Naive thymus-derived CD8-positive, alpha-beta T cell (primary cell): ENCODE measurements around the gene ITPR3. TPM values are rescaled to one million over a fixed set of nuclear protein-coding genes. Genes with fewer than 3 reads are reported as not detected.
"Not testable (repeated sequence)": the region's sequence is repeated elsewhere in the genome, so short reads cannot be mapped to it uniquely, and the experiment has no call there.

Source experiments
- ATAC-seq, 2 donors: fragments of 150-1000 bp; cut with Tn5 transposase in 1 of 2; sonication (Bioruptor Pico), chemical (Tn5 transposase) in 1 of 2; 1 replicate in 1 of 2; 2 replicates in 1 of 2; pipeline ENCODE4 v1.10.0; 2021; ENCODE audit warnings: mild to moderate bottlenecking in 2 of 2, moderate library complexity in 2 of 2
- POLR2A ChIA-PET: fragments of 350-600 bp; sonication (Branson Sonifier 250); formaldehyde crosslinking; loops from one replicate; lab custom pipeline; 2021; ENCODE audit warnings: antibody characterized with exemption; lab: Charles Lee
- DNase-seq, 10 donors: peaks; one replicate each; pipeline versions ENCODE4 v3.0.0 to v3.0.0-alpha.2; 2020 to 2022
- H3K27ac Mint-ChIP-seq, 10 donors: one replicate each; pipeline ENCODE4 v1.8.0; 2020 to 2022; ENCODE audit warnings: mild to moderate bottlenecking in 10 of 10, mixed read lengths in 10 of 10, moderate library complexity in 4 of 10, inconsistent platforms in 1 of 10
- H3K27me3 Mint-ChIP-seq, 5 donors: one replicate each; pipeline ENCODE4 v1.8.0; 2021 to 2022; ENCODE audit warnings: mixed read lengths in 5 of 5
- H3K36me3 Mint-ChIP-seq, 3 donors: one replicate each; pipeline ENCODE4 v1.8.0; 2020 to 2022; ENCODE audit warnings: mixed read lengths in 3 of 3, mild to moderate bottlenecking in 2 of 3, inconsistent platforms in 1 of 3
- H3K4me1 Mint-ChIP-seq, 4 donors: one replicate each; pipeline ENCODE4 v1.8.0; 2021 to 2022; ENCODE audit warnings: mixed read lengths in 4 of 4
- H3K4me3 Mint-ChIP-seq, 10 donors: one replicate each; pipeline ENCODE4 v1.8.0; 2020 to 2022; ENCODE audit warnings: mild to moderate bottlenecking in 10 of 10, mixed read lengths in 10 of 10, moderate library complexity in 6 of 10, inconsistent platforms in 1 of 10
- H3K9me3 Mint-ChIP-seq, 9 donors: one replicate each; pipeline ENCODE4 v1.8.0; 2020 to 2022; ENCODE audit warnings: mixed read lengths in 9 of 9, mild to moderate bottlenecking in 3 of 9, inconsistent platforms in 1 of 9, moderate library complexity in 1 of 9
- polyA plus RNA-seq, 3 donors: library from polyadenylated mRNA; unstranded; fragments of 300-500 nt; fragmentation: Illumina TruSeq; gene quantifications; one replicate each; pipeline ENCODE4 v1.2.3, GENCODE V29; 2021
- total RNA-seq, 8 experiments: library from RNA in 2 of 8; stranded (reverse) in 2 of 8; gene quantifications; one replicate each; pipeline ENCODE4 v1.2.3 and lab custom pipeline; 2021 to 2026

The ITPR3 gene
- total and polyA plus RNA-seq, 5 experiments from 2014 or later: 0.98 to 46.2 (median 4.9) TPM

GRCh38 chr6:33592280-33592594 lies 28.9 kb upstream of the ITPR3 start:
- Mint-ChIP-seq H3K4me3 (peak overlapping the region; percentile 63 to 90 (median 86)), H3K27me3 (no peaks in the 10 kb centered on the region), H3K36me3 (no peaks in the 10 kb centered on the region), H3K27ac (peak overlapping the region; percentile 85 to 98 (median 95)), H3K4me1 (peaks cover 14 to 47% (median 35%) of the 10 kb centered on the region in 4 donors), H3K9me3 (no peaks in the 10 kb centered on the region)
- ATAC-seq (no peak), DNase-seq (no peak)
- POLR2A ChIA-PET: interaction anchor here (0.6 to 3.2 kb wide), 11 partner anchors 8 to 611 kb away, joined by 3 to 21 read pairs (median 3); partner anchors contain the start of genes BAK1 and ITPR3

- POLR2A ChIA-PET: interaction anchor here (0.6 to 3.2 kb wide), 13 partner anchors 13 to 612 kb away, joined by 3 to 21 read pairs (median 3); partner anchors contain the start of genes BAK1 and ITPR3
- peaks cover 14 to 47% (median 39%) of the 10 kb centered on the region in 4 donors for H3K4me1 Mint-ChIP-seq
- no peaks in the 10 kb centered on the region for H3K27me3 Mint-ChIP-seq
- peak overlapping the region; percentile 72 to 90 (median 86) for H3K4me3 Mint-ChIP-seq
- peak; percentile 45 to 82 (median 54) for DNase-seq
- no peaks in the 10 kb centered on the region for H3K9me3 Mint-ChIP-seq
- H3K36me3 Mint-ChIP-seq: no peaks in the 10 kb centered on the region
- ATAC-seq: peak; percentile 76 to 85
- peak overlapping the region; percentile 85 to 98 (median 95) for H3K27ac Mint-ChIP-seq
Observed at GRCh38 chr6:33592595-33593413, 28.3 kb upstream of the ITPR3 start.

GRCh38 chr6:33593414-33593727 lies 27.8 kb upstream of the ITPR3 start:
- no peak for ATAC-seq
- POLR2A ChIA-PET: interaction anchor here (1.0 to 3.2 kb wide), 8 partner anchors 13 to 112 kb away, joined by 3 to 21 read pairs (median 8); partner anchors contain the start of genes BAK1 and ITPR3
- Mint-ChIP-seq H3K4me1 (peaks cover 14 to 47% (median 40%) of the 10 kb centered on the region in 4 donors), H3K36me3 (no peaks in the 10 kb centered on the region), H3K9me3 (no peaks in the 10 kb centered on the region), H3K27me3 (no peaks in the 10 kb centered on the region), H3K27ac (peak overlapping the region; percentile 85 to 98 (median 95)), H3K4me3 (peak overlapping the region; percentile 72 to 90 (median 86))
- no peak for DNase-seq

- ATAC-seq (no peak), DNase-seq (no peak)
- no peaks in the 10 kb centered on the region for H3K36me3 Mint-ChIP-seq
- peak overlapping the region in 5 of 10 donors; percentile 12 to 55 (median 43) for H3K4me3 Mint-ChIP-seq
- H3K27me3 Mint-ChIP-seq: no peaks in the 10 kb centered on the region
- POLR2A ChIA-PET: interaction anchor here (0.8 to 1.6 kb wide), 3 partner anchors 9 to 102 kb away, joined by 3 read pairs; partner anchors contain the start of gene ITPR3
- H3K4me1 Mint-ChIP-seq: peaks cover 15 to 54% (median 40%) of the 10 kb centered on the region in 4 donors
- H3K27ac Mint-ChIP-seq: peak overlapping the region in 5 of 10 donors; percentile 29 to 89 (median 65)
- H3K9me3 Mint-ChIP-seq: no peaks in the 10 kb centered on the region
Observed at GRCh38 chr6:33595001-33595846, 25.9 kb upstream of the ITPR3 start.

GRCh38 chr6:33596894-33597293 lies 24.2 kb upstream of the ITPR3 start:
- POLR2A ChIA-PET: interaction anchor here (1.3 to 1.6 kb wide), 2 partner anchors 24 to 25 kb away, joined by 3 read pairs; partner anchors contain the start of gene ITPR3
- not testable (repeated sequence) for H3K36me3 Mint-ChIP-seq, H3K27me3 Mint-ChIP-seq, DNase-seq, ATAC-seq, H3K9me3 Mint-ChIP-seq
- H3K4me3 Mint-ChIP-seq: peak overlapping the region in 5 of 10 donors; percentile 24 to 68 (median 45)
- peaks cover 15 to 51% (median 33%) of the 10 kb centered on the region in 4 donors for H3K4me1 Mint-ChIP-seq
- H3K27ac Mint-ChIP-seq: peak overlapping the region in 8 of 10 donors; percentile 34 to 89 (median 82)

- Mint-ChIP-seq H3K36me3 (no peaks in the 10 kb centered on the region), H3K27ac (peak overlapping the region in 3 of 10 donors; percentile 36 to 83 (median 69)), H3K4me1 (peaks cover 10 to 44% (median 24%) of the 10 kb centered on the region in 4 donors), H3K27me3 (no peaks in the 10 kb centered on the region), H3K9me3 (no peaks in the 10 kb centered on the region), H3K4me3 (peak overlapping the region in 1 of 10 donors; percentile 45)
- DNase-seq (no peak), ATAC-seq (no peak)
- POLR2A ChIA-PET: interaction anchor here (0.8 to 1.6 kb wide), 3 partner anchors 23 to 26 kb away, joined by 3 read pairs; partner anchors contain the start of gene ITPR3
Observed at GRCh38 chr6:33597551-33598322, 23.4 kb upstream of the ITPR3 start.

GRCh38 chr6:33599413-33599938 lies 21.6 kb upstream of the ITPR3 start:
- H3K4me1 Mint-ChIP-seq: peaks cover 5 to 35% (median 15%) of the 10 kb centered on the region in 4 donors
- H3K27ac Mint-ChIP-seq: peak overlapping the region in 6 of 10 donors; percentile 19 to 88 (median 73)
- H3K27me3 Mint-ChIP-seq: peaks cover 0 to 4% (median 0%) of the 10 kb centered on the region in 5 donors
- DNase-seq (no peak), ATAC-seq (no peak)
- POLR2A ChIA-PET: interaction anchor here (0.6 kb wide), 3 partner anchors 15 to 468 kb away, joined by 3 to 13 read pairs (median 6); no protein-coding TSS in a partner anchor
- no peaks in the 10 kb centered on the region for H3K36me3 Mint-ChIP-seq
- no peaks in the 10 kb centered on the region for H3K9me3 Mint-ChIP-seq
- peak overlapping the region in 2 of 10 donors; percentile 22 to 33 for H3K4me3 Mint-ChIP-seq

- peaks cover 3 to 30% (median 10%) of the 10 kb centered on the region in 4 donors for H3K4me1 Mint-ChIP-seq
- H3K27me3 Mint-ChIP-seq: peaks cover 0 to 4% (median 0%) of the 10 kb centered on the region in 5 donors
- no peak overlapping the region for H3K4me3 Mint-ChIP-seq
- ATAC-seq (no peak), DNase-seq (no peak)
- peaks cover 0 to 6% (median 0%) of the 10 kb centered on the region in 9 donors for H3K9me3 Mint-ChIP-seq
- peak overlapping the region in 2 of 10 donors; percentile 25 to 39 for H3K27ac Mint-ChIP-seq
- H3K36me3 Mint-ChIP-seq: peaks cover 0 to 4% (median 0%) of the 10 kb centered on the region in 3 donors
- POLR2A ChIA-PET: interaction anchor here (0.7 kb wide), 1 partner anchor 13 kb away, joined by 3 read pairs; no protein-coding TSS in a partner anchor
Observed at GRCh38 chr6:33600761-33601160, 20.4 kb upstream of the ITPR3 start.

- peaks cover 0 to 4% (median 0%) of the 10 kb centered on the region in 5 donors for H3K27me3 Mint-ChIP-seq
- H3K4me3 Mint-ChIP-seq: no peak overlapping the region
- H3K4me1 Mint-ChIP-seq: peaks cover under 1 to 22% (median 4%) of the 10 kb centered on the region in 4 donors
- ATAC-seq: no peak
- H3K36me3 Mint-ChIP-seq: peaks cover 0 to 4% (median 0%) of the 10 kb centered on the region in 3 donors
- H3K27ac Mint-ChIP-seq: peak overlapping the region in 2 of 10 donors; percentile 41 to 75
- peaks cover 0 to 6% (median 0%) of the 10 kb centered on the region in 9 donors for H3K9me3 Mint-ChIP-seq
- DNase-seq: no peak
- POLR2A ChIA-PET: no interaction called here
Observed at GRCh38 chr6:33602180-33602579, 18.9 kb upstream of the ITPR3 start.

- Mint-ChIP-seq H3K9me3 (peaks cover 0 to 6% (median 0%) of the 10 kb centered on the region in 9 donors), H3K27me3 (peaks cover 0 to 4% (median 0%) of the 10 kb centered on the region in 5 donors)
- ATAC-seq: no peak
Observed at GRCh38 chr6:33604941-33605854, 15.9 kb upstream of the ITPR3 start.

More at GRCh38 chr6:33604941-33605854, 15.9 kb upstream of the ITPR3 start:
- H3K36me3 Mint-ChIP-seq: peaks cover 0 to 4% (median 0%) of the 10 kb centered on the region in 3 donors
- peaks cover 0 to 4% (median 2%) of the 10 kb centered on the region in 4 donors for H3K4me1 Mint-ChIP-seq
- POLR2A ChIA-PET: interaction anchor here (0.7 kb wide), 1 partner anchor 14 kb away, joined by 5 read pairs; no protein-coding TSS in a partner anchor
- no peak for DNase-seq
- no peak overlapping the region for H3K4me3 Mint-ChIP-seq
- H3K27ac Mint-ChIP-seq: no peak overlapping the region
